Measurements from ENCODE around the gene FCGR2B.
"Not testable (repeated sequence)": the region's sequence is repeated elsewhere in the genome, so short reads cannot be mapped to it uniquely, and the experiment has no call there.

Gene FCGR2B

DNA sequence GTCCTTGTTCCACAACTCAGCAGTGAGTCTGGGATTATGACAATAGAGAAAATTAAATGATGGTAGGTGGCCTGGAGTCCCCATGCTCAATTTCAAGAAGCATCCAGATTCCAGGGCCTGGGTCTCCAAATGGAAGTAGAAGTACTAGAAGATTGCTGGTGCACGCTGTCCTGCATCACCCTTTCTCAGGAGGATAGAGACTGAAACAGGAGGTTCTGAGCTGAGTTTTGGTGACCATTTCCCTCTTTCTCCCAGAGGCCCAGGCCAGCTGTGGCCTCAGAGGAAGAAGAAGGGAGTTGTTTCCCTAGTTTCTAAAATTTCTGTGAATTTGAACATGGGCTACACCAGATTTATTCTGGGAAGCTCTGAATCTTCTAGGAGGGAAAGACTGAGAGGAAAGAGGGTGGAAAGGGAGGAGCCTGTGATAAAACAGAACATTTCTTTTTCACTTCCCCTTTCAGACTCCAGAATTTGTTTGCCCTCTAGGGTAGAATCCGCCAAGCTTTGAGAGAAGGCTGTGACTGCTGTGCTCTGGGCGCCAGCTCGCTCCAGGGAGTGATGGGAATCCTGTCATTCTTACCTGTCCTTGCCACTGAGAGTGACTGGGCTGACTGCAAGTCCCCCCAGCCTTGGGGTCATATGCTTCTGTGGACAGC, at the start of gene FCGR2B:
FCGR2B (plus strand) TSS at position 460 of the 656 bp plus-strand sequence; CDS start at position 559, 99 bp downstream.
- in situ Hi-C loops (cut with HindIII; ENCODE audit: low sequenced_read_pairs); H3K4me3 ChIP-seq (ENCODE audit: low read depth, low read length); DNase-seq (ENCODE audit: low read depth, low spot score): not testable (repeated sequence)

DNA sequence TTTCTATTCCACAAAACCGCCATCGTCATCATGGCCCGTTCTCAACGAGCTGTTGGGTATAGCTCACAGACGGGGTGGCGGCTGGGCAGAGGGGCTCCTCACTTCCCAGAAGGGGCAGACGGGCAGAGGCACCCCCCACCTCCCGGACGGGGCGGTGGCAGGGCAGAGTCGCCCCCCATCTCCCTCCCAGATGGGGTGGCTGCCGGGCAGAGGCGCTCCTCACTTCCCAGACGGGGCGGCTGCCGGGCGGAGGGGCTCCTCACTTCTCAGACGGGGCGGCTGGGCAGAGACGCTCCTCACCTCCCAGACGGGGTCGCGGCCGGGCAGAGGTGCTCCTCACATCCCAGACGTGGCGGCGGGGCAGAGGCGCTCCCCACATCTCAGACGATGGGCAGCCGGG, 46.5 kb upstream of the FCGR2B start:
- H3K4me3 ChIP-seq (ENCODE audit: low read depth, low read length); in situ Hi-C loops (cut with HindIII; ENCODE audit: low sequenced_read_pairs); DNase-seq (ENCODE audit: low read depth, low spot score): not testable (repeated sequence)

DNA sequence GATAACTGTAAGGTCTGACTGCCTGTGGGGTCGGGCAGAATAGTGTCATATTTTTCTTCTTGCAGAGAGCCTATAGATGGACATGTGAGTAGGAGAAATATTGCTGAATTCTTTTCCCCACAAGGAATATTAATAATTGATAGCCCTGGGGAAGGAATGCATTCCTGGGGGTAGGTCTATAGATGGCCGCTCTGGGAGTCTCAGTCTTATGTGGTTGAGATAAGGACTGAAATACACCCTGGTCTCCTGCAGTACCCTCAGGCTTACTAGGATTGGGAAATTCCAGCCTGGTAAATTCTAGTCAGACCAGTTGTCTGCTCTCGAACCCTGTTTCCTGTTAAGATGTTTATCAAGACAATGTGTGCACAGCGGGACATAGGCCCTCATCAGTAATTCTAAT, 44.4 kb upstream of the FCGR2B start:
- H3K4me3 ChIP-seq (ENCODE audit: low read depth, low read length); DNase-seq (ENCODE audit: low read depth, low spot score); in situ Hi-C loops (cut with HindIII; ENCODE audit: low sequenced_read_pairs): not testable (repeated sequence)

DNA sequence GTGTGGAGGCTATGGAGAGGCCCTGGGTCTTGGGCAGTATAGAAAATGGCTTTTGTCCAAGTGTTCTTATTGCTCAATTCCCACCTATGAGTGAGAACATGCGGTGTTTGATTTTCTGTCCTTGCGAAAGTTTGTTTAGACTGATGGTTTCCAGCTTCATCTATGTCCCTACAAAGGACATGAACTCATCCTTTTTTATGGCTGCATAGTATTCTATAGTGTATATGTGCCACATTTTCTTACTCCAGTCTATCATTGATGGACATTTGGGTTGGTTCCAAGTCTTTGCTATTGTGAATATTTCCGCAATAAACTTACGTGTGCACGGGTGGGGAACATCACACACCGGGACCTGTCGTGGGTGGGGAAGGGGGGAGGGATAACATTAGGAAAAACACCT, 42.5 kb upstream of the FCGR2B start:
- H3K4me3 ChIP-seq (ENCODE audit: low read depth, low read length); in situ Hi-C loops (cut with HindIII; ENCODE audit: low sequenced_read_pairs); DNase-seq (ENCODE audit: low read depth, low spot score): not testable (repeated sequence)

DNA sequence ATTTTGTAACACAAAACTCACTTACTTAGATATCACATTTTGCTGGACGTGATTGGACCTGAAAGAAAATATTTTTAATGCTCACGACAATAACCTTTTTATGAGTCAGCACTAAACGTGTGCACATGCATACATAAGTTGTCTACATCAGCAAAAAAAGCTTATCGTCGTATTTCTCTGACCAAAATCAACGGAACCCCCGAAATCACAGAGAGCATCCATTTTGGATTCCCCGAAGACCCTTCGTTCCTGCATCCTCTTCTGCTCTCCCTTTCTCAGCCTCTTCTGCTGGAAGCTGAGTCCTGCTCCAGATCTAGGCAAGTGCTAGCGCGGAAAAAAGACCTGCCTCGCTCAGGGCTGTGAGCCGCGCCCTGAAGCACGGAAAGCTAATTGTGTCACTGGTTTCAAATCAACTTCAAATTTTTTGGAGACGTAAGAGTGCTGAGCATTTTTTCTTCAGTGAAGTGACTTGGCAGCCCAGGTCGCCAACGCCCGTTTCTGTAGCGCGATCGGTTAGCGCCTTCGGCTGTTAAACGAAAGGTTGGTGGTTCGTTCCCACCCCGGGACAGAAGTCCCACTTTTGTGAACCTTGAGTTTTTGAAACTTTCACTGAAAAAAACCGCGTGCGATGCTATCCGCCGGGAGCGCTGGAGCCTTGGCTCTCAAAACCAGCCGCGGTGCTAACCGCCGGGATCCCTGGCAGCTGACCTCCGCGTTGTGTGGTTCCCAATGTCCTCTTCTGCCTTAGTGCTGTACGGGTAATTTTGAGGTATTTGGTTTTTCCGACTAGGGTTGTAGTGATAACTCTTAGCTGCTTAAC, 41.6 kb upstream of the FCGR2B start:
- in situ Hi-C loops (cut with HindIII; ENCODE audit: low sequenced_read_pairs) = not testable (repeated sequence)
- H3K4me3 ChIP-seq (ENCODE audit: low read depth, low read length) = peak overlapping the region; percentile 57
- DNase-seq (ENCODE audit: low read depth, low spot score) = peak; percentile 74

DNA sequence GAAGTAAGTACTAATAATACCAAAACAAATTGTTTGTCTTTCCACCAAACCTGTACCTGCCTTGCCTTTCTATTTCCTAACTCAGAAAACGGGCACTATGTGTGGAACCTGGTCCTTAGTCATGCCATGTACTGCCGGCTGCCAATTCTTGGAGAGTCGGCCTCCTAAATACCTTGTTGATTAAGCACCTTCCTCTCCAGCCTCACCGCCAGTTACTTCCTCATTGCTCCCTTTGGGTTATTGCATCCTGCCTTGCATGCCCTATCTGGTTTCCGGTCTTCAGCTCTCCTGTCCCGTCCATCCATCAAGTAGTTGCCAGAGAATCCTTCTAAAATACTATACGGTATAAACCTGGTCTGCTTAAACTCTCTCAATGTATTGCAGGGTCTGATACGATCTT, 40.9 kb upstream of the FCGR2B start:
- H3K4me3 ChIP-seq (ENCODE audit: low read depth, low read length); DNase-seq (ENCODE audit: low read depth, low spot score); in situ Hi-C loops (cut with HindIII; ENCODE audit: low sequenced_read_pairs): not testable (repeated sequence)

DNA sequence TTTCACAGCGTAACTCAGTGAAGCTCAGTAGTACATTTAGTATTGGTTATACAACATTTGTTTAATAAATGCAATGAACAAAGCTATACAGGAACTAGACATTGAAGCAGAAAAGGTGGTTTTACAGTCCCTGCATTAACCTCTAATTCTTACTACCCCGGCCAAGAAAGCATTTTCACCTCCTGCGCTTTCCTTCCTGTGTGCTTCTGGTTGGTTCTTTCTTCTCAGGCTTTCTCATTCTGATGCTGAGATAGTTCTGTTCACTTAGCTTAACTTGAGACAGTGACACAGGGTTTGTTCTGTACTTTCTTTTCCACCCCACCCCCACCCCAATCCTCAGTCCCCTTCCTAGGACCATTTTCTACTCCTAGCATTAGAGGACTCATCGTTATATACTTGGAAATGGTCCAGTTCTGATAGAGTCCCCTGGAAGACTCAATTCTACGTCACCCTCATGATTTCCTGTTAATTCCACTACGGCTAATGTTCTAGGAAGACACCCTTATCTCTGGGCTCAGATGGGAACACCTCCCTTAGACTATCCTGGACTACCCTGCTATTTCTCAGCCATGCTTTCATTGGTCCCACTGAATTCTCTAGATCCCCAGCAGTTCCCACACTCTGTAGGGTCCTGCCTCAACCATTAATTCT, 39.4 kb upstream of the FCGR2B start:
- in situ Hi-C loops (cut with HindIII; ENCODE audit: low sequenced_read_pairs); DNase-seq (ENCODE audit: low read depth, low spot score); H3K4me3 ChIP-seq (ENCODE audit: low read depth, low read length): not testable (repeated sequence)

DNA sequence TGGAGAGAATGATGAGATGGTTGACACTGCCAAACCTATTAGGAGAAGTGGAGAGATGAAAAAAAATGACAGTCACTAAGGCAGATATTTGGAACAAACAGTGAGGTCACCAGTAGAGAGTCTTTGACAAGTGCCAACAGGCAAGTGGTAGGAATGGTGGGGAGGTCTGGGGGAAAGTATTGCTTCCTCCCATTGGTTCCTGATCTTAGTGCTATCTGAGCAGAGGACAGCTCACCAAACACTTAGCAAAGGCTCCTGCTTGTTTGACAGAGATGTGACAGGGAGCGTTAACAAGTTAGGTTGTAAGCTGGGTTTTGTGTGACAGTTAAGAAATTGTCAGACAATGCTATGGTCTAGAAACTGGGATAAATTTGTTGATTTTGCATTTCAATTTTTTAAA, 38.3 kb upstream of the FCGR2B start:
- in situ Hi-C loops (cut with HindIII; ENCODE audit: low sequenced_read_pairs) = loop anchor here (25.0 kb wide), 1 partner anchor 113 kb away; the partner anchor contains the start of gene DUSP12
- DNase-seq (ENCODE audit: low read depth, low spot score); H3K4me3 ChIP-seq (ENCODE audit: low read depth, low read length): not testable (repeated sequence)

DNA sequence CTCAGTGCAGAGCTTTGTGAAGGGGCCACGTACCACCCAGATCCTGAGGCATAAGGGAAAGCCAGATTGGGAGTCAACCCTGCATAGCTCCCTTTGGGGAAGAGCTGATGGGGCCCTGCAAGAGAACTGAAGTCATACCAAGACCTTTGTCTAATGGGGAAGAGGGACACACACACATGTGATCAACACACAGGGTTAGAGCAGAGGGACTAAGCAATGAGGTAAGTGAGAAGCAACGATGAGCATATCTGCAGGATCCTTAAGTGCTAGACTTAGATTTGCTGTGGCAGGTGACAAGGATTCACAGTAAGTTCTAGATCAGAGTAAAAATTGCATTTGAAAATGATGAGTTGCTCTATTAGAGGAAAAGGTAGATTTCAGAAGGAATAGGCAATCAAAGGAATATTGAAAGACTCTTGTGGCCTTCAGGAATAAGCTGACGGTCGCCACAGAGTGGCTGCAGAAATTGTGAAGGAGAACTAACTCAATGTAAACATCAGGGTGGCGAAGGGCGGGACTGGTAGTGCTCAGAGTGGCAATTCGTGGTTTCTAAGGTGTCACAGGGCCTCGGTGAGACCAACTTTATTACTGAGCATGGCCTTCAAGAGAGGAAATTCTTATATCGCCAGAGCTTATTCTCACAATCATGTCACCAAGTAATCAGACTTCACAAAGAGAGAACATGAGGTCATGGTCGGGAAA, 36.3 kb upstream of the FCGR2B start:
- not testable (repeated sequence) for DNase-seq (ENCODE audit: low read depth, low spot score); H3K4me3 ChIP-seq (ENCODE audit: low read depth, low read length)
- in situ Hi-C loops (cut with HindIII; ENCODE audit: low sequenced_read_pairs) = loop anchor here (25.0 kb wide), 1 partner anchor 111 kb away; the partner anchor contains the start of gene DUSP12

DNA sequence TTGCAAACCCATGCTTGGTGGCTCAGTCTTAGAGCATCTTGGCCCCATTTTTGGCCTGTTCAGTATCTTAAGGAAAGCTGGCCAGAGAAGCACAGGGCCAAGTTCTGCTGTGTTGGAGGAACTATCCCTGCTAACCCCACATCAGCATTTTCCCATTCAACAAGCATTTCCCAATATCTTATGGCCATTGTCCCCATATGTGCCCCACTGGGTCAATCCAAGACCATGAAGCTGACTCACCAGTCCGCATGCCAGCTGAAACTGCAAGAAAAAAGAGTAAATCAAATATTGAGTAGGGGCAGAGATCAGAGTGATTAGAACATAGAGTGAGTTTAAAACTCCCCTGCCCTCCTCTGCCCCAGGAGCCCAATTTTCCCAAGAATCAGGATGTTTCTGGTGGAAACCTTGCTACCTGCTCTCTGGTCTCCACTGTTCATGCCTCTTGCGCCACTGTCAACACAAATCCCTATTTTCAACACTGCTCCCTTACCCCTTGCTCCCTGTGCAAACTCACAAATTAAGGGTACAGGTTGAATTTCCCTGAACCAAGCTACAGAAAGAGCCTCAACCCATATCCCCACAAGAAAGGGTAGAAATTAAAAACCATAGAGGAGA, 32.7 kb upstream of the FCGR2B start:
- DNase-seq (ENCODE audit: low read depth, low spot score); H3K4me3 ChIP-seq (ENCODE audit: low read depth, low read length): not testable (repeated sequence)
- in situ Hi-C loops (cut with HindIII; ENCODE audit: low sequenced_read_pairs) = loop anchor here (25.0 kb wide), 1 partner anchor 107 kb away; the partner anchor contains the start of gene DUSP12

DNA sequence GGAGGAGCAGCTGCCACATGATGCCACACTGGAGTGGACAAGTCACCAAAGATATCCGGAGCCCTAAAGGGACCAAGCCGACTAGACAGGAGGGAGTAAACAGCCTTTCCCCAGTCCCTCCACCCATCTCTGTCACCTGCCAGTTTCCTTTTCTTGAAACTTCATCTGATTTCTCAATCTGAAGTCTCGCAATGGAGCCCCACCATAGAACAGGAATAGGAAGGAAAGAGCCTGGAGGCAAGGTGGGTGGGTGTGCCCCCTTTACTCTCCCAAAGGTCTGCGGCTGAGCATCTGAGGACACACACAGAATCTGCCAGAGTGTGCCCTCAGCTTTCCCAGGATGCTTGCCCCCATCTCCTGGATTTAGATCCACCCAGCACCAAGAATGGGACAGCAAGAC, 31.9 kb upstream of the FCGR2B start, which contains the start of gene FCGR3B:
FCGR3B (minus strand) TSS at position 101 of the 400 bp plus-strand sequence; CDS start at position 19, 82 bp downstream.
- DNase-seq (ENCODE audit: low read depth, low spot score) = no peak
- in situ Hi-C loops (cut with HindIII; ENCODE audit: low sequenced_read_pairs) = loop anchor here (25.0 kb wide), 1 partner anchor 106 kb away; the partner anchor contains the start of gene DUSP12
- no peak within 1 kb of the TSS for H3K4me3 ChIP-seq (ENCODE audit: low read depth, low read length)
- TF ChIP-seq, protein P1, sequence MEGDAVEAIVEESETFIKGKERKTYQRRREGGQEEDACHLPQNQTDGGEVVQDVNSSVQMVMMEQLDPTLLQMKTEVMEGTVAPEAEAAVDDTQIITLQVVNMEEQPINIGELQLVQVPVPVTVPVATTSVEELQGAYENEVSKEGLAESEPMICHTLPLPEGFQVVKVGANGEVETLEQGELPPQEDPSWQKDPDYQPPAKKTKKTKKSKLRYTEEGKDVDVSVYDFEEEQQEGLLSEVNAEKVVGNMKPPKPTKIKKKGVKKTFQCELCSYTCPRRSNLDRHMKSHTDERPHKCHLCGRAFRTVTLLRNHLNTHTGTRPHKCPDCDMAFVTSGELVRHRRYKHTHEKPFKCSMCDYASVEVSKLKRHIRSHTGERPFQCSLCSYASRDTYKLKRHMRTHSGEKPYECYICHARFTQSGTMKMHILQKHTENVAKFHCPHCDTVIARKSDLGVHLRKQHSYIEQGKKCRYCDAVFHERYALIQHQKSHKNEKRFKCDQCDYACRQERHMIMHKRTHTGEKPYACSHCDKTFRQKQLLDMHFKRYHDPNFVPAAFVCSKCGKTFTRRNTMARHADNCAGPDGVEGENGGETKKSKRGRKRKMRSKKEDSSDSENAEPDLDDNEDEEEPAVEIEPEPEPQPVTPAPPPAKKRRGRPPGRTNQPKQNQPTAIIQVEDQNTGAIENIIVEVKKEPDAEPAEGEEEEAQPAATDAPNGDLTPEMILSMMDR (IDR thresholded peaks at IDR 0.05; ENCODE audit: low read depth, low read length) = no peak

DNA sequence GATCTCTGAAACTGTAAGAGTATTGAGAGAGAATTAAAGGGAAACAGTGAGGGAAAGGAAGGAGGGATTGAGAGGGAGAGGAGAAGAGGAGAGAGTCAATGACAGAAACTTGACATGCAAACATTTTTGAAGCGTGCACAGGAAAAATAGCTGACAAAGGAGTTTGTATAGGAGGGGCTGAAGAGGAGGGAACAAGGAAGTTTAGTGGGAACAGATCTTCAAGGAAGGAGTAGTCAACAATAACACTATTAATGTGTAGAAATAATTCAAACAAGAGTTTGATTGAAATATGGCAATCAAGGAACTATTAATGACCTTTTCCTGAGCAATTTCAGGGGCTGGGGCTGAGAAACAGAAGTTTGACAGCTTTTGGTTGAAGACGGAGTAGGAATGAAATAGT, 27.9 kb upstream of the FCGR2B start:
- in situ Hi-C loops (cut with HindIII; ENCODE audit: low sequenced_read_pairs) = loop anchor here (25.0 kb wide), 1 partner anchor 102 kb away; the partner anchor contains the start of gene DUSP12
- H3K4me3 ChIP-seq (ENCODE audit: low read depth, low read length); DNase-seq (ENCODE audit: low read depth, low spot score): not testable (repeated sequence)

DNA sequence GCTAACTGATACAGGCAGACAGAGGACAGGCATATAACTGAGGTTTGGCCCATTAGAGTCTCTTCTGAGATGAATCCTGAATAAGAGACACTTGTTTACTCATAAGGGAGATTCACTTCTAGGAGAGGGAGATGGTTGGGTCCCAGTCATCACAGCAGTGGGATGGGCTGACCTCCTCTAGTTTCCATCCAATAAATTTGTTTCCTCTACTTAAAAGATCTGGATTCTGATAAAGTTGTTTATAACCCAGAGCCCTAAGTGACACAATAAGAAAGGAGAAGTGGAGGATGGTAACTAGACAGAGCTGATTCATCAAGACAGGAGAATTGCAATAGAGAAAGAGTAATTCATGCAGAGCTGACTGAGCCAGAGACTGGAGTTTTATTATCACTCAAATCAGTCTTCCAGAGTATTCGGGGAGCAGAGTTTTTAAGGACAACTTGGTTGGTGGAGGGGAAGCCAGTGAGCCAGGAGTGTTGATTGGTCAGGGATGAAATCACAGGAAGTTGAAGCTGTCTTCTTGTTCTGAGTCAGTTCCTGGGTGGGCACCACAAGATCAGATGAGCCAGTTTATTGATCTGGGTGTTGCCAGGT, 26.7 kb upstream of the FCGR2B start:
- not testable (repeated sequence) for H3K4me3 ChIP-seq (ENCODE audit: low read depth, low read length); DNase-seq (ENCODE audit: low read depth, low spot score)
- in situ Hi-C loops (cut with HindIII; ENCODE audit: low sequenced_read_pairs) = loop anchor here (25.0 kb wide), 1 partner anchor 101 kb away; the partner anchor contains the start of gene DUSP12

DNA sequence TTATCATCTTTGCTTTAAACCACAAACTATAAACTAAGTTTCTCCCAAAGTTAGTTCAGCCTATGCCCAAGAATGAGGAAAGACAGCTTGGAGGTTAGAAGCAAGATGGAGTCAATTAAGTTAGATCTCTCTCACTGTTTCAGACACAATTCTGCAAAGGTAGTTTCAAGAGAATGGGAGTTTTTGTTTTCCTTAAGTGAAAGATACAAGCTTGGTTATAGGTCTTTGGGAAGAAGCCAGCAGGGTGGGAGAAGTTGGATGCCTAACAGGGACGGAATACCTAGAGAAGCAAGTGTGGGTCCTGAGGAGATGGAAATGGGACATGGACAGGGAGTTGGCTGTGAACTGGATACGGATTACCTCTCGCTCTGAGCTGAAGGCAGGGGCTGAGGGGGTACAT, 26.0 kb upstream of the FCGR2B start:
- in situ Hi-C loops (cut with HindIII; ENCODE audit: low sequenced_read_pairs) = loop anchor here (25.0 kb wide), 1 partner anchor 100 kb away; the partner anchor contains the start of gene DUSP12
- H3K4me3 ChIP-seq (ENCODE audit: low read depth, low read length); DNase-seq (ENCODE audit: low read depth, low spot score): not testable (repeated sequence)
